Skeletal muscle tissue (tissue), 4 donors: ENCODE results near the gene SMIM23. TPM values are rescaled to one million over a fixed set of nuclear protein-coding genes. Genes with fewer than 3 reads are reported as not detected.

ENCODE experiments used
- H3K27ac ChIP-seq: one replicate; pipeline ENCODE4 v1.7.0; 2013; ENCODE audit warnings: mild to moderate bottlenecking, low read depth, low read length, inconsistent platforms
- H3K27me3 ChIP-seq, 3 donors: one replicate each; pipeline ENCODE4 v1.7.0; 2013; ENCODE audit warnings: low read length in 3 of 3; ENCODE audit not compliant: control insufficient read depth in 3 of 3, insufficient read depth in 3 of 3
- H3K36me3 ChIP-seq, 3 donors: one replicate each; pipeline ENCODE4 v1.7.0; 2013; ENCODE audit warnings: low read length in 3 of 3; ENCODE audit not compliant: control insufficient read depth in 3 of 3, insufficient read depth in 3 of 3
- H3K4me1 ChIP-seq, 3 donors: one replicate each; pipeline ENCODE4 v1.7.0; 2013; ENCODE audit warnings: low read length in 3 of 3, mild to moderate bottlenecking in 3 of 3; ENCODE audit not compliant: control insufficient read depth in 3 of 3, insufficient read depth in 3 of 3
- H3K4me3 ChIP-seq, 3 donors: one replicate each; pipeline ENCODE4 v1.7.0; 2013; ENCODE audit warnings: low read length in 3 of 3
- H3K9ac ChIP-seq, 3 donors: one replicate each; pipeline ENCODE4 v1.7.0; 2013; ENCODE audit warnings: low read length in 3 of 3, mild to moderate bottlenecking in 3 of 3, moderate library complexity in 2 of 3, low read depth in 1 of 3
- H3K9me3 ChIP-seq, 3 donors: one replicate each; pipeline ENCODE4 v1.7.0; 2013; ENCODE audit warnings: low read length in 3 of 3; ENCODE audit not compliant: control insufficient read depth in 3 of 3
- total RNA-seq: library from RNA; depleted of rRNA; stranded (reverse); fragments of >200 nt; gene quantifications from one replicate; pipeline ENCODE4 v1.2.3, GENCODE V29; 2014
- donor health status: Osteomylitis.

The SMIM23 gene
- total RNA-seq, 1 donor from 2014 or later = not detected

DNA sequence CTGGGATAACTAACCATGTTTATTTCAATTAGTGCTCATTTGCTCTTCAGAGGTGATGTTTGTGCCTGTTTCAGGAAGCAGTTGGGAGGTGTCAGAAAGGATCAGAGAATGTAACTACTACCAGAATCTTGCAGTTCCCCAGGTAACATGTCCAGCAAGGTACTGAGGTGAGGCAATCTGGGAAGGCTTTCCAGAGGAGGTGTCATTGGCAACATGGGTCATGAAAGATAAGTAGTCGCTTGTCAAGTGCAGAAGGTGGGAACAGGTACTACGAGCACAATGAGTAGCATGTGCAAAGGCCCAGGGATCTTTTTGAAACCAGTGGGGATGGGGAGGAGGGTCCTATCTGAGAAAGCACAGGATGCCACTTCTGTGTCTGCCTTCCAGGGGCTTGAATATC is 4.8 kb downstream of the SMIM23 start:
- no peak overlapping the region for H3K4me3 ChIP-seq
- peaks cover 0 to 8% (median 3%) of the 10 kb centered on the region in 3 donors for H3K27me3 ChIP-seq
- no peak overlapping the region for H3K27ac ChIP-seq
- no peak overlapping the region for H3K9ac ChIP-seq
- H3K9me3 ChIP-seq = no peaks in the 10 kb centered on the region
- no peaks in the 10 kb centered on the region for H3K4me1 ChIP-seq
- no peaks in the 10 kb centered on the region for H3K36me3 ChIP-seq

DNA sequence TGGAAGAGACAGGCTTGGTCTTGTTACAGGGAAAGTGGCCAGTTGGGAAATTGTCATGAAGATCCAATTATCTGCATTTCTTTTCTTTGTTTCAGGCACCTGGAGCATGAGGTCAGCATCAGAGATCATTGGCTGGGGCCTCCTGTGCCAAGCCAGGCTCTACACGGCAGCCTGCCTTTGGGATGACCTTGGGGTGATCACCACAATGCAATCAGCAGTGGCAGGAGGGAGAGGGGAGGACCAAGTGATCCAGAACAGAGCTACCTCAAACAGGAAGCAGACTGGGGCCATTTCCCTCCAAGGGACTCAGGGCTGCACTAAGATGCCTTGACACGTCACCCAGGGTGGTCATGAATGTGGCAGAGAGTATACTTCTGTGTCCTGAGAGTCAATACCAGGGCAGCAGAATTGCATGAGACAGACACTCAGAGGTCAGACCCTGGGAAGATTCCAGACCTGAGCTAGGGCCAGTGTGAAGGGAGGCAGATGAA is 8.9 kb downstream of the SMIM23 start:
- Histone ChIP-seq H3K9ac (no peak overlapping the region), H3K27ac (no peak overlapping the region), H3K9me3 (no peaks in the 10 kb centered on the region), H3K4me1 (no peaks in the 10 kb centered on the region), H3K36me3 (no peaks in the 10 kb centered on the region), H3K4me3 (no peak overlapping the region), H3K27me3 (peaks cover 0 to 14% (median 7%) of the 10 kb centered on the region in 3 donors)

DNA sequence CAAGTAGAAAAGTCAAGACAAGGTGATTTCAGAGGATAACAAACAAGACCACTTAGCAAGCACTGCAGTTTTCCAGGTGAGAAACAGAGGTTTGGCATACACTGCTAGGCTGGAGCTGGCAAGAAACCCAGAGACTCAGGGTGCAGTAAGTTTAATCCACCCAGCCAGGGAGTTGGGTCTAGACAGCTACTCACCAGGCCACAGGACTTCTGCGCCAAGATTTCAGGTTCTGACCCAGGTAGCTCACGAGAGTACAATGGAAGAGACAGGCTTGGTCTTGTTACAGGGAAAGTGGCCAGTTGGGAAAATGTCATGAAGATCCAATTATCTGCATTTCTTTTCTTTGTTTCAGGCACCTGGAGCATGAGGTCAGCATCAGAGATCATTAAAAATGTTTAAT is 9.8 kb downstream of the SMIM23 start:
- Histone ChIP-seq H3K9ac (no peak overlapping the region), H3K4me3 (no peak overlapping the region), H3K4me1 (no peaks in the 10 kb centered on the region), H3K27ac (no peak overlapping the region), H3K9me3 (no peaks in the 10 kb centered on the region), H3K36me3 (no peaks in the 10 kb centered on the region), H3K27me3 (peaks cover 0 to 12% (median 7%) of the 10 kb centered on the region in 3 donors)

DNA sequence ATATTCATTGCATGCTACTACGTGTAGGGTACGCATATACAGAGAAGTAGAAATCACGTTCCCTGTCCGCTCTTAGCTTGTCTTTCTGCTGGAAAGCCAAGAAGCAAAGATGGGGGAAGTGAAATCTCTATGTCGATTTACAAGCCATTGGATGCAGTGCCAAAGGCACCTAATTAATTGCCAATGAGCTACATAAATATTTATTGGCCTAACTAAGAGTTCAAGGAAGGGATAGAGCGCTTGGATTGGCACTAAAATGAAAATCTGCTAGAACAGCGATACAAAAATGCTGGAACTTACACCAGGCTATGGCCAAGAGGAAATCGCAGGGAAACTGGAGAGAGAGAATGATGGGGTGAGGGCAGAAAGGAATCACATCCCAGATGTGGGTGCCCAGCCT is 10.8 kb downstream of the SMIM23 start:
- Histone ChIP-seq H3K27ac (no peak overlapping the region), H3K36me3 (no peaks in the 10 kb centered on the region), H3K4me3 (no peak overlapping the region), H3K4me1 (no peaks in the 10 kb centered on the region), H3K9me3 (no peaks in the 10 kb centered on the region), H3K27me3 (peaks cover 0 to 9% (median 3%) of the 10 kb centered on the region in 3 donors), H3K9ac (no peak overlapping the region)

DNA sequence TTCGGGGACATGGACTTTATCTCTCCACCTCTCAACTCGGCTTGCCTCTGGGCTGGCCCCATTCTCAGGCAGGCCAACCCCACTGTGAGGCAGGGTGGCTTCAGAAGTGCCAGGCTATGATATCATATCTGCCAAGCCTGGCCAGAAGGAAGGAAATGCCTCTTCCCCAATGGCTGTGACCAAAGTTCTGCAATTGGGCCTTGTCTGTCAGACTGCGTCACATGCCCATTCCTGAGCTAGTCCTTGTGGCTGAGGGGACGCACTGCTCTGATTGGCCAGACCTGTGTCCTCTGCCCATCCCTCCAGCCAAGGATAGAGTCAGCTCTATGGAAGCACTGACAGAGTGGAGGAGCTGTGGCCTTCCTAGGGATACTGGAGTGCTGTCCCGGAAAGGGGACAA is 11.9 kb downstream of the SMIM23 start:
- H3K4me1 ChIP-seq = no peaks in the 10 kb centered on the region
- no peak overlapping the region for H3K9ac ChIP-seq
- no peak overlapping the region for H3K4me3 ChIP-seq
- H3K27ac ChIP-seq = no peak overlapping the region
- no peaks in the 10 kb centered on the region for H3K36me3 ChIP-seq
- no peaks in the 10 kb centered on the region for H3K9me3 ChIP-seq
- H3K27me3 ChIP-seq = peaks cover 0 to 9% (median 3%) of the 10 kb centered on the region in 3 donors

DNA sequence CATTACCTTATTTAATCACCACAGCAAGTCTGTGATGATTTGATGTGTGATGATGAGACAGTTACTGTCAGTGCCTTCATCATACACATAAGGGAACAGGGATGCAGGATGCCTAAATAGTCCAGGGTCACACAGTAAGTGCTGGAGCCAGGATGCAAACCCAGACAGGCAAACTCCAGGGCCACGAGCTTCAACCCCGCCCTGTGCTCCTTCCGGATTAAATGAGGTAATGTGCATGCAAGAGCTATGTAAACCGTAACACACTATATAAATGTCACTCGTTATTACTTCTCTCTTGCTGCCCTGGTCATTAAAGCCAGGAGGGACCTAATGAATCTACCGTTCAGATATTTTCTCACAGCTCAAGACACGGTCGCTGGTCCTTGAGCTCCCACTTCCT is 12.8 kb downstream of the SMIM23 start:
- H3K27ac ChIP-seq = no peak overlapping the region
- H3K9me3 ChIP-seq = no peaks in the 10 kb centered on the region
- no peak overlapping the region for H3K4me3 ChIP-seq
- no peak overlapping the region for H3K9ac ChIP-seq
- H3K27me3 ChIP-seq = peaks cover 0 to 9% (median 3%) of the 10 kb centered on the region in 3 donors
- H3K36me3 ChIP-seq = no peaks in the 10 kb centered on the region
- H3K4me1 ChIP-seq = no peaks in the 10 kb centered on the region

DNA sequence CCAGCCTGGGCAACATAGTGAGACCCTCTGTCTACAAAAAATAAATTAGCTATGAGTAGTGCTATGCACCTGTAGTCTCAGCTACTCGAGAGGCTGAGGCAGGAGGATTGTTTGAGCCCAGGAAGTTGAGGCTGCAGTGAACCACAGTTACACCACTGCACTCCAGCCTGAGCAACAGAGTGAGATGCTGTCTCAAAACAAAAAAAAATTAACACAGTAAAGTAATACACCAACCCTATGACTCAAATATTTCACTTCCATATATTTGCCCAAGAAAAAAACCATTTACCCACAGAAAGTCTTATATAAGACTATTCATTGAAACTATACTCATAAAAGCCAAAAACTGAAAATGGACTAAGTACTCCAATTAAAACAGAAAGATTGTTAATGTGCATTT is 16.2 kb downstream of the SMIM23 start:
- H3K4me3 ChIP-seq = no peak overlapping the region
- H3K27me3 ChIP-seq = peaks cover 9 to 20% (median 15%) of the 10 kb centered on the region in 3 donors
- H3K9ac ChIP-seq = no peak overlapping the region
- H3K27ac ChIP-seq = no peak overlapping the region
- no peaks in the 10 kb centered on the region for H3K36me3 ChIP-seq
- no peaks in the 10 kb centered on the region for H3K4me1 ChIP-seq
- no peaks in the 10 kb centered on the region for H3K9me3 ChIP-seq

DNA sequence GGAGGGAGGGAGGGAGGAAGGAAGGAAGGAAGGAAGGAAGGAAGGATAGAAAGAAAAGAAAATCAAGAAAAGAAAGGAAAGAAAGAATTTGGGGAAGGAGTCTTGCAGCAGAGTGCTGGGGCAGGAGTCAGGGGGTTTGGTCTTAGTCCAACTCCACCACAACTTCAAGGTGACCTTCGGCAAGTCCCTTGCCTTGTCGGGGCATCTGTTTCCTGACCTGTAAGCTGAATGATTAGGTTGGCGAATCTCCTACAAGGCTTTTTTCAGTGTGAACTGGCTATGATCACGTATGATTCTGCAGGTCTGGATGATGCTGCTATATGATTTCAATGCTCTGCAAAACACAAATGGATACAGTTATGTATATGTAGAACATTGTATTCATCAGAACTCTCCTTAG is 20.1 kb downstream of the SMIM23 start:
- Histone ChIP-seq H3K9me3 (peaks cover 0 to under 1% (median 0%) of the 10 kb centered on the region in 3 donors), H3K36me3 (no peaks in the 10 kb centered on the region), H3K4me3 (no peak overlapping the region), H3K27ac (no peak overlapping the region), H3K27me3 (peaks cover 18 to 27% (median 24%) of the 10 kb centered on the region in 3 donors), H3K4me1 (no peaks in the 10 kb centered on the region), H3K9ac (no peak overlapping the region)

DNA sequence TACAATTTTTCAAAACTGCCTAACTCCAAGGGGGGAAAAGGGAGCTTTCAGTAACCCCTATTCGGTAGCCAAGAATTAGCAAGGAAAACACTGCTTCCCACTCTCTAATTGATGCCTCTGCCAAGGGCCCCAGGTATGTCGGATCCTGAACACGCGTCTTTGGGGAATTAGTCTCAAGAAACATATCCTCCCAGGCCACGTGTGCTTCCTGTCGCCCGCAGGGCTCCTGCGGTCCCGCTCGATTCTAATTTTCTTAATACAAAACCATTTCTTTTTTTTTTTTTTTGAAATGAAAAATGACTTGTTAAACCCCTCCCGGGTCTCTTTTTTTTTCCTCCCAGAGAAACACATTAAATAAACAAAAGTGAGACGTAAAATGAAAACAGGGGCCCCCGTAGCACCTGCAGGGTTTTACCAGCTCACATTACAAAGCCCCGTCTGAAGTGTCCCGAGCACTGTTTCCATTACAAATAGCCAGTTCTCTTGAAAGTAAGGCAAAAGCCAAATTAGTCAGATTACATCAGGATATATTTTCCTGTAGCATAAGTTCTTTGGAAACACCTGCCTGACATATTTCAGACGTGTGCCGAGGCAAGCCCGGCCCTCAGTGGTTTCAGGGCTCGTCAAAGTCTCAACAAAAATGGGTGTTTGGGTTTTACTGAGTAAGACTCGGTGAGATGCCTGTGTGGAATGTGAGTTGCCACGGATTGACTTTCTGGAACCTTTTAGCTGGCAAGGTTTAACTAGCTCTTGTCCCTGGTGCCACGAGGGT is 21.5 kb downstream of the SMIM23 start:
- H3K4me1 ChIP-seq = no peaks in the 10 kb centered on the region
- H3K27ac ChIP-seq = no peak overlapping the region
- peaks cover 0 to 11% (median 2%) of the 10 kb centered on the region in 3 donors for H3K9me3 ChIP-seq
- H3K27me3 ChIP-seq = peaks cover 18 to 27% (median 24%) of the 10 kb centered on the region in 3 donors
- no peaks in the 10 kb centered on the region for H3K36me3 ChIP-seq
- H3K9ac ChIP-seq = no peak overlapping the region
- no peak overlapping the region for H3K4me3 ChIP-seq

DNA sequence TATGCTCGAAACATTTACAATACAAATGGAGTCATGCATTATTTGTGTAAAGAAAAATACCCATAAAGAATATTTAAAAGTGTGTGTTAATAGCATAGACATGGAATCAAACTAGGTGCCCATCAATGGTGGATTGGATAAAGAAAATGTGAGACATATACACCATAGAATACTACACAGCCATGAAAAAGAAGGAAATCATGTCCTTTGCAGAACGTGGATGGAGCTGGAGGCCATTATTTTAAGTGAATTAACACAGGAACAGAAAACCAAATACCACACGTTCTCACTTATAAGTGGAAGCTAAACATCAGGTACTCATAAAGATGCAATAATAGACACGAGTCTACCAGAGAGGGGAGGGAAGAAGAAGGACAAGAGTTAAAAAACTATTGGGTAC is 22.8 kb downstream of the SMIM23 start:
- Histone ChIP-seq H3K36me3 (no peaks in the 10 kb centered on the region), H3K27ac (no peak overlapping the region), H3K9ac (no peak overlapping the region), H3K4me1 (no peaks in the 10 kb centered on the region), H3K4me3 (no peak overlapping the region), H3K9me3 (peaks cover 0 to 11% (median 3%) of the 10 kb centered on the region in 3 donors), H3K27me3 (peaks cover 18 to 27% (median 24%) of the 10 kb centered on the region in 3 donors)
